Right atrium auricular region (tissue), 2 donors: ENCODE results near the gene PVALEF. TPM values are rescaled to one million over a fixed set of nuclear protein-coding genes. Genes with fewer than 3 reads are reported as not detected.

Source experiments
- DNase-seq: peaks from one replicate; pipeline ENCODE4 v3.0.0-alpha.2; 2019; ENCODE audit warnings: low spot score
- H3K27ac ChIP-seq, 2 donors: fragments of 200-600 bp; sonication (generic); 1 replicate in 1 of 2; 2 replicates in 1 of 2; pipeline ENCODE4 v1.5.1; 2016 to 2019
- H3K27me3 ChIP-seq, 2 donors: fragments of 200-600 bp; sonication (generic); one replicate each; pipeline versions ENCODE4 v1.5.1 to v1.6.0; 2017 to 2019
- H3K36me3 ChIP-seq: fragments of 200-600 bp; sonication (generic); one replicate; pipeline ENCODE4 v1.5.1; 2016
- H3K4me1 ChIP-seq, 2 donors: fragments of 200-600 bp; sonication (generic); one replicate each; pipeline versions ENCODE4 v1.5.1 to v1.6.0; 2017 to 2019
- H3K4me3 ChIP-seq, 2 donors: fragments of 200-600 bp; sonication (generic); 1 replicate in 1 of 2; 2 replicates in 1 of 2; pipeline ENCODE4 v1.5.1; 2017 to 2019; ENCODE audit warnings: mild to moderate bottlenecking in 1 of 2, moderate library complexity in 1 of 2
- H3K9me3 ChIP-seq, 2 donors: fragments of 200-600 bp; sonication (generic); one replicate each; pipeline ENCODE4 v1.5.1; 2019
- CTCF ChIP-seq, 2 donors: fragments of 200-600 bp; sonication (generic); IDR thresholded peaks; one replicate each; pipeline ENCODE4 v1.5.1; 2019; ENCODE audit warnings: antibody characterized with exemption in 2 of 2
- total RNA-seq, 2 donors: library from RNA; depleted of rRNA; stranded (reverse); fragments of >200 nt; gene quantifications; one replicate each; pipeline ENCODE4 v1.1.0, GENCODE V29; 2016

PVALEF gene
- total RNA-seq, 2 donors from 2014 or later: not detected

- no peak for TF ChIP-seq CTCF (IDR thresholded peaks at IDR 0.05)
- no peak overlapping the region for H3K4me3 ChIP-seq
- H3K36me3 ChIP-seq: no peaks in the 10 kb centered on the region
- H3K27me3 ChIP-seq: no peaks in the 10 kb centered on the region
- DNase-seq: no peak
- no peak overlapping the region for H3K27ac ChIP-seq
- peaks cover 0 to 9% of the 10 kb centered on the region in 2 donors for H3K4me1 ChIP-seq
- no peaks in the 10 kb centered on the region for H3K9me3 ChIP-seq
Measured at GRCh38 chr17:81197831-81198490, 32.7 kb downstream of the PVALEF start.

GRCh38 chr17:81198826-81199481, 33.6 kb downstream of the PVALEF start:
- H3K27ac ChIP-seq: no peak overlapping the region
- no peak for DNase-seq

GRCh38 chr17:81199482-81199830, 34.1 kb downstream of the PVALEF start:
- H3K27me3 ChIP-seq: no peaks in the 10 kb centered on the region
- no peak for TF ChIP-seq CTCF (IDR thresholded peaks at IDR 0.05)
- H3K27ac ChIP-seq: no peak overlapping the region
- no peak for DNase-seq
- no peak overlapping the region for H3K4me3 ChIP-seq
- peaks cover 0 to 9% of the 10 kb centered on the region in 2 donors for H3K4me1 ChIP-seq
- no peaks in the 10 kb centered on the region for H3K9me3 ChIP-seq
- no peaks in the 10 kb centered on the region for H3K36me3 ChIP-seq

More at GRCh38 chr17:81198826-81199481, 33.6 kb downstream of the PVALEF start:
- Histone ChIP-seq H3K4me1 (peaks cover 0 to 9% of the 10 kb centered on the region in 2 donors), H3K4me3 (no peak overlapping the region), H3K36me3 (no peaks in the 10 kb centered on the region), H3K27me3 (no peaks in the 10 kb centered on the region), H3K9me3 (no peaks in the 10 kb centered on the region)
- no peak for TF ChIP-seq CTCF (IDR thresholded peaks at IDR 0.05)

DNA sequence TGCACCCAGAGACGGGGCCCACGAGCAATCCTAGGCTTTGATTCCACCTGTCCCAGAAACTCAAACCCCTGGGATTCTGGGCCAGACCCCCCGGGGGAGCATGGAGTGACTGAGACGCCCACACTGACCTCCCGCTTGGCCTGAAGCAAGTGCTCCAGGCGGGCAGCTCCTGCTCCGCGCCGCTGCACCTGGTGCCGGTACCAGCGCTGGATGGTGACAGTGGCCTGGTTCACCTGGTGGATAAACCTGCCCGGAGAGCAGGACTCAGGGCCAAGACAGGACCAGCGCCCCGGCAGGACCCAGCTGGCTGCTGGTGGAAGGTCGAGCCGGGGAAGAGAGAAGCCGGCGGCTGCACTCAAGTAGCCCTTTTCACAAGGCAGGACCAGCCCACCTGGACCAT, 34.9 kb downstream of the PVALEF start:
- DNase-seq: no peak
- H3K36me3 ChIP-seq: no peaks in the 10 kb centered on the region
- no peak overlapping the region for H3K4me3 ChIP-seq
- H3K27me3 ChIP-seq: no peaks in the 10 kb centered on the region
- no peak for TF ChIP-seq CTCF (IDR thresholded peaks at IDR 0.05)
- H3K4me1 ChIP-seq: peaks cover 0 to 9% of the 10 kb centered on the region in 2 donors
- H3K9me3 ChIP-seq: no peaks in the 10 kb centered on the region
- no peak overlapping the region for H3K27ac ChIP-seq

GRCh38 chr17:81200695-81201580, 35.6 kb downstream of the PVALEF start:
- DNase-seq: peak; percentile 61
- Histone ChIP-seq H3K4me3 (no peak overlapping the region), H3K27ac (no peak overlapping the region), H3K36me3 (no peaks in the 10 kb centered on the region), H3K4me1 (peaks cover 0 to 9% of the 10 kb centered on the region in 2 donors), H3K9me3 (no peaks in the 10 kb centered on the region), H3K27me3 (no peaks in the 10 kb centered on the region)
- TF ChIP-seq CTCF (IDR thresholded peaks at IDR 0.05): peak in 1 of 2 donors; percentile 69
